ENCODE data around the gene OR5AN1. TPM values are rescaled to one million over a fixed set of nuclear protein-coding genes. Genes with fewer than 3 reads are reported as not detected.
"Not testable (repeated sequence)": the region's sequence is repeated elsewhere in the genome, so short reads cannot be mapped to it uniquely, and the experiment has no call there.

OR5AN1 gene, protein sequence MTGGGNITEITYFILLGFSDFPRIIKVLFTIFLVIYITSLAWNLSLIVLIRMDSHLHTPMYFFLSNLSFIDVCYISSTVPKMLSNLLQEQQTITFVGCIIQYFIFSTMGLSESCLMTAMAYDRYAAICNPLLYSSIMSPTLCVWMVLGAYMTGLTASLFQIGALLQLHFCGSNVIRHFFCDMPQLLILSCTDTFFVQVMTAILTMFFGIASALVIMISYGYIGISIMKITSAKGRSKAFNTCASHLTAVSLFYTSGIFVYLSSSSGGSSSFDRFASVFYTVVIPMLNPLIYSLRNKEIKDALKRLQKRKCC
- total RNA-seq = not detected

DNA sequence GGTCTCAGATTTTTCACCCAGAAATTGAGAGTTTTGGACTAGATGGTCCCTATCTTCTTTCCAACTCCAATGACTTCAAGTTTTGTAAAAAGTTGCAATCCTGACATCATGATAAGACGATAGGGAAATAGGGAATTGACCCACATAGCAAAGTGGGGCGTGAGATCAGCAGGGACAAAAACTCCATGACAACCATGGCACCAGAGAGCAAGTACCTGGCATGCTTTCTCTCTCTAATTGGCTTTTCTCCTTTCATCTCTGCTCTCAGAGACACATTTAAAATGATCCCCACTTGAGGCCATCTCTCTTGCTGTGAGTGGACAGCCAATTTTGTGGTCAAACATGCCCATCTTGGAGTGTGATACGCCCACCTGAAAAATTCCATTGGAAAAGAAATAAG, at the start of gene OR5AN1:
TSS of gene OR5AN1 (plus strand) at position 301 of the 400 bp plus-strand sequence. CDS start 5,564 bp downstream, outside the sequence.
- DNase-seq (ENCODE audit: low spot score) (no peak), ATAC-seq (ENCODE audit: insufficient number of reproducible peaks, low FRiP score, low read depth) (no peak)
- no peak within 1 kb of the TSS for H3K4me3 ChIP-seq
- H3K27me3 ChIP-seq (replicated peaks; ENCODE audit: insufficient read depth) = no peaks in the 10 kb centered on the region
- H3K27ac ChIP-seq = no peak within 1 kb of the TSS
- H3K4me1 ChIP-seq (ENCODE audit: control insufficient read depth in 1 of 2, low read depth in 2 of 2) = no peaks in the 10 kb centered on the region
- H3K36me3 ChIP-seq = no peaks in the 10 kb centered on the region
- H3K9me3 ChIP-seq = no peaks in the 10 kb centered on the region
- TF ChIP-seq, protein P1, sequence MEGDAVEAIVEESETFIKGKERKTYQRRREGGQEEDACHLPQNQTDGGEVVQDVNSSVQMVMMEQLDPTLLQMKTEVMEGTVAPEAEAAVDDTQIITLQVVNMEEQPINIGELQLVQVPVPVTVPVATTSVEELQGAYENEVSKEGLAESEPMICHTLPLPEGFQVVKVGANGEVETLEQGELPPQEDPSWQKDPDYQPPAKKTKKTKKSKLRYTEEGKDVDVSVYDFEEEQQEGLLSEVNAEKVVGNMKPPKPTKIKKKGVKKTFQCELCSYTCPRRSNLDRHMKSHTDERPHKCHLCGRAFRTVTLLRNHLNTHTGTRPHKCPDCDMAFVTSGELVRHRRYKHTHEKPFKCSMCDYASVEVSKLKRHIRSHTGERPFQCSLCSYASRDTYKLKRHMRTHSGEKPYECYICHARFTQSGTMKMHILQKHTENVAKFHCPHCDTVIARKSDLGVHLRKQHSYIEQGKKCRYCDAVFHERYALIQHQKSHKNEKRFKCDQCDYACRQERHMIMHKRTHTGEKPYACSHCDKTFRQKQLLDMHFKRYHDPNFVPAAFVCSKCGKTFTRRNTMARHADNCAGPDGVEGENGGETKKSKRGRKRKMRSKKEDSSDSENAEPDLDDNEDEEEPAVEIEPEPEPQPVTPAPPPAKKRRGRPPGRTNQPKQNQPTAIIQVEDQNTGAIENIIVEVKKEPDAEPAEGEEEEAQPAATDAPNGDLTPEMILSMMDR (IDR thresholded peaks at IDR 0.05) = no peak

DNA sequence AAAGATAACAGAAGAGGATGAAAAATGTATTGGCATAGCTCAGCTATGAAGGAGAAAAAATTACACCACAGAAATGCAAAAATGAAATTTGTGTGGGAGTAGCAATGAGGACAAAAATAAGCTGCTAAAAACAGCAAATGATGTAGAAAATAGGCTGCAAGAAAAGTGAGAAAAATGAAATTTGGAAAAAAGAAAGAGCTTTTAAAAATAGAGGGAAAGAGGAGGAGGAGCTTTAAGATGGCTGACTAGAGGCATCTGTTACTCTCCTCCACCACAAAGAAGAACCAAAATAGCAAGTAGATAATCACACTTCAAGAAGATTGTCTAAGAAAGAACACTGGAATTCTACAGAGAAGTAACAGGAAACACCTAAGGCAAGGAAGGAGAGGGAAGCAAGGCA, 23.7 kb upstream of the OR5AN1 start:
- no peak overlapping the region for H3K4me3 ChIP-seq
- no peak overlapping the region for H3K27ac ChIP-seq
- H3K4me1 ChIP-seq (ENCODE audit: control insufficient read depth in 1 of 2, low read depth in 2 of 2) = no peaks in the 10 kb centered on the region
- TF ChIP-seq, protein P1 (IDR thresholded peaks at IDR 0.05) = no peak
- no peaks in the 10 kb centered on the region for H3K36me3 ChIP-seq
- DNase-seq (ENCODE audit: low spot score) (no peak), ATAC-seq (ENCODE audit: insufficient number of reproducible peaks, low FRiP score, low read depth) (no peak)
- H3K27me3 ChIP-seq (replicated peaks; ENCODE audit: insufficient read depth) = no peaks in the 10 kb centered on the region
- H3K9me3 ChIP-seq = no peaks in the 10 kb centered on the region

DNA sequence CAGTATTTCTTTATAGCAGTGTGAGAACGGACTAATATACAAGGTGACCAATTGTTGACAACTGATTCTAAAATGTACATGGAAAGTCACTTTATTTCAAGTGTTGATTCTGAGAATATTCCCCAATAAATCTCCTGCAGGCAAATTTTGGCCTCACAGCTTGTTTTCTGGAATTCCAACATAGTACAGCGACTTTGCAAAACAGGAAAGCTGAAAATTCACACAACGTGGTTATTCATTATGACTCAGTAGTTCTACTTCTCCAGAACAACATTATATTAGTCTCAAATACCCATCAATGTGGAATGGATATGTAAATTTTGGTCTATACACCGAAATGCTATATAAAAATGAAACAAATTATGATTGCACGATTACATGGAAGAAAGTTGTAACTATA, 22.5 kb upstream of the OR5AN1 start:
- H3K9me3 ChIP-seq = no peaks in the 10 kb centered on the region
- TF ChIP-seq, protein P1 (IDR thresholded peaks at IDR 0.05) = no peak
- no peak for DNase-seq (ENCODE audit: low spot score)
- H3K4me3 ChIP-seq = no peak overlapping the region
- no peaks in the 10 kb centered on the region for H3K27me3 ChIP-seq (replicated peaks; ENCODE audit: insufficient read depth)
- no peaks in the 10 kb centered on the region for H3K4me1 ChIP-seq (ENCODE audit: control insufficient read depth in 1 of 2, low read depth in 2 of 2)
- H3K36me3 ChIP-seq = no peaks in the 10 kb centered on the region
- no peak for ATAC-seq (ENCODE audit: insufficient number of reproducible peaks, low FRiP score, low read depth)
- H3K27ac ChIP-seq = no peak overlapping the region

DNA sequence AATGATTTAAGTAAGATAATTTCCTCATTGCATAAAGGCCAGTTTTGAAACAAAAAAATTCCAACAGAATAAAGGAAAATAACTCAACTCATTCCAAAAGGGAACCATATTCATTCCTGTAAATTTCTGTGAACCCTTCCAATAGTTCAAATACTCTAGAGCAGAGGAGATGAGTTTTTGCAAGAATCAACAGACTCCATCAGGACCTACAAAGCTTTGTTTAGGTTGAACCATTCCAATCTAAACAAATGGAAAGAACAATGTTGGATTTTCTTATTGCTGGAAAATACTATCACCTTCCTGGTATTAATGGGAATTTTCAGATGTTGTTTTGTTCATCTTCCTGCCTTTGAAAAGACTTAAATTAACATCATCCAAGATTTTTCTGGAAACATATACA, 21.8 kb upstream of the OR5AN1 start:
- Histone ChIP-seq H3K36me3 (no peaks in the 10 kb centered on the region), H3K9me3 (no peaks in the 10 kb centered on the region), H3K4me3 (no peak overlapping the region), H3K27me3 (replicated peaks; ENCODE audit: insufficient read depth) (no peaks in the 10 kb centered on the region), H3K27ac (no peak overlapping the region), H3K4me1 (ENCODE audit: control insufficient read depth in 1 of 2, low read depth in 2 of 2) (no peaks in the 10 kb centered on the region)
- TF ChIP-seq, protein P1 (IDR thresholded peaks at IDR 0.05) = no peak
- ATAC-seq (ENCODE audit: insufficient number of reproducible peaks, low FRiP score, low read depth) (no peak), DNase-seq (ENCODE audit: low spot score) (no peak)

DNA sequence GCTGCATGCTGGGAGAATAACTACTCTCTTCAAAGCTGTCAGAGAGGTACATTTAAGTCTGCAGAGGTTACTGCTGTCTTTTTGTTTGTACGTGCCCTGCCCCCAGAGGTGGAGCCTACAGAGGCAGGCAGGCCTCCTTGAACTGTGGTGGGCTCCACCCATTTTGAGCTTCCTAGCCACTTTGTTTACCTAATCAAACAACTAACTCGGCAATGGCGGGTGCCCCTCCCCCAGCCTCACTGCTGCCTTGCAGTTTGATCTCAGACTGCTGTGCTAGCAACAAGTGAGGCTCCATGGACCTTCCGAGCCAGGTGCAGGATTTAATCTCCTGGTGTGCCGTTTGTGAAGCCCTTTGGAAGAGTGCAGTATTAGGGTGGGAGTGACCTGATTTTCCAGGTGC, 9.0 kb upstream of the OR5AN1 start:
- not testable (repeated sequence) for H3K4me3 ChIP-seq; ATAC-seq (ENCODE audit: insufficient number of reproducible peaks, low FRiP score, low read depth); H3K27ac ChIP-seq; H3K9me3 ChIP-seq; H3K27me3 ChIP-seq (replicated peaks; ENCODE audit: insufficient read depth); H3K36me3 ChIP-seq; DNase-seq (ENCODE audit: low spot score); H3K4me1 ChIP-seq (ENCODE audit: control insufficient read depth in 1 of 2, low read depth in 2 of 2)

DNA sequence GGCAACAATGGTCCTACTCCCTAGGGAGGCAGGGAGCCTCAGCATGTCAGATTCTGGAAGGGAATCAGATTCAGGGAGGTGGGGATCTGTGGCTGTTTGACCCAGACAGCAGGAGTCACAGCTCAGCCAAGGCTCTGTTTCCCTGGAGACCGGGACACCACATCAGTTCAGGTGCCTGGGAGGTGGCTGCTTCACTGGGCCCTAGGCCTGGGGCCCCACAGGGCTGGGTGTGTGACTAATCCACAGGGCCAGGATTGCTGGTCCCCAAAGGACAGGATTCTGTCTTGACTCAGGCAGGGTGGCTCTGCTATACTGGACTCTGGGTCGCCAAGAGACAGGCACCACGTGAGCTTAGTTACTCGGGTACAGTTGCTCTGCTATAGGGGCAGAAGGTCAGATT, 3.5 kb upstream of the OR5AN1 start:
- ATAC-seq (ENCODE audit: insufficient number of reproducible peaks, low FRiP score, low read depth) (no peak), DNase-seq (ENCODE audit: low spot score) (no peak)
- Histone ChIP-seq H3K9me3 (no peaks in the 10 kb centered on the region), H3K4me1 (ENCODE audit: control insufficient read depth in 1 of 2, low read depth in 2 of 2) (no peaks in the 10 kb centered on the region), H3K4me3 (no peak overlapping the region), H3K27ac (no peak overlapping the region), H3K27me3 (replicated peaks; ENCODE audit: insufficient read depth) (no peaks in the 10 kb centered on the region), H3K36me3 (no peaks in the 10 kb centered on the region)
- TF ChIP-seq, protein P1 (IDR thresholded peaks at IDR 0.05) = no peak
